NCI-H748 treated with DMSO at 0.1 percent for 48 hours (cell line): ENCODE results near the gene VPS13C.

ENCODE experiments used
- DNase-seq: peaks from one replicate; lab custom pipeline; 2025; lab: John Stamatoyannopoulos, UW

VPS13C gene

DNA sequence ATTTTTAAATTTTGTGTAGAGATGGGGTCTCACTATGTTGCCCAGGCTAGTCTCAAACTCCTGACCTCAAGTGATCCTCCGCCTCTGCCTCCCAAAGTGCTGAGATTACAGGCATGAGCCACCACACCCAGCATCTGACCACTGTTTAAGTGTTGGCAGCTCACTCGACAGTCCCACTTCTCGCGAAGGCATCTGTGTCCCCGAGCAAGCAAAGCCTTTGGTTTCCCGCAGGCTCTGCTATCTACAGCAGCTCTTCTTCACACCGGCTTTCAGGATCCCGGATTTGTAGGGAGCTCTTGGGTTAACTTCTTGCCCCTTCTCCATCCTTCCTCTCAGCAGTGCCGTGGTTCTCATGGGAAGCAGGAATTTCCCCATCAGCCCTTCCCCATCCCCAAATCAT, 240.9 kb downstream of the VPS13C start:
- no peak for DNase-seq

DNA sequence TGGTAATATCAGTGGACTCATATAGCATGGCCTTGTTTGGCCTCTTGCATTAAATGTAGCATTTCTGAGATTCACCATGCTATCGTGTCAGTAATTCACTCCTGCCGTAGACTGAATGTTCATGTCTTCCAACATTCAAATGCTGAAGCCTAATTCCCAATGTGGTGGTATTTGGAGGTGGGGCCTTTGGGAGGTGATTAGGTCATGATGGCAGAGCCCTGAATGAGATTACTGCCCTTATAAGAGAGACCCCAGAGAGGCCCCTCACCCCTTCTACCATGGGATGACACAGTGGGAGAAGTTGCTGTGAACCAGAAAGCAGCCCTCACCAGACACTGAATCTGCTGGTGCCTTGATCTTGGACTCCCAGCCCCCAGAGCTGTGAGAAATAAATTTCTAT, 241.4 kb downstream of the VPS13C start:
- DNase-seq: no peak

DNA sequence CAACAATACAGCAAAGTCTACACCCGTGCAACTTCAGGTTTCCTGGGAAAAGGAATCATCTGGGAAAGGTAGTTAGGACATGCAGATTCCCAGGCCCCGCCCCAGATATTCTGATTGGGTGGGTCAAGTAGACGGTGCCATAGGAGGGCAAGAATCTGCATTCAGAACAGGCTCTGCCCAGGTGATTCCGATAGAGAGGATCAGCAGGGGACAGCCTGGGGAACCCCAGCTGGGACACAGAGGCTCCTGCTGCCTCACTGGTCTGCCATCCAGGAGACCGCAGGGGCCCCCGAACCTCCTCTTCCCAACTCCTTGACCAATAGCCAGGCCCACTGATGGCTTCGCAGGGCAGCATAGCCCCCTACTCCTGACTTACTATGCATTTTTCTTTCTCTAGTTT, 243.4 kb downstream of the VPS13C start:
- DNase-seq: no peak

DNA sequence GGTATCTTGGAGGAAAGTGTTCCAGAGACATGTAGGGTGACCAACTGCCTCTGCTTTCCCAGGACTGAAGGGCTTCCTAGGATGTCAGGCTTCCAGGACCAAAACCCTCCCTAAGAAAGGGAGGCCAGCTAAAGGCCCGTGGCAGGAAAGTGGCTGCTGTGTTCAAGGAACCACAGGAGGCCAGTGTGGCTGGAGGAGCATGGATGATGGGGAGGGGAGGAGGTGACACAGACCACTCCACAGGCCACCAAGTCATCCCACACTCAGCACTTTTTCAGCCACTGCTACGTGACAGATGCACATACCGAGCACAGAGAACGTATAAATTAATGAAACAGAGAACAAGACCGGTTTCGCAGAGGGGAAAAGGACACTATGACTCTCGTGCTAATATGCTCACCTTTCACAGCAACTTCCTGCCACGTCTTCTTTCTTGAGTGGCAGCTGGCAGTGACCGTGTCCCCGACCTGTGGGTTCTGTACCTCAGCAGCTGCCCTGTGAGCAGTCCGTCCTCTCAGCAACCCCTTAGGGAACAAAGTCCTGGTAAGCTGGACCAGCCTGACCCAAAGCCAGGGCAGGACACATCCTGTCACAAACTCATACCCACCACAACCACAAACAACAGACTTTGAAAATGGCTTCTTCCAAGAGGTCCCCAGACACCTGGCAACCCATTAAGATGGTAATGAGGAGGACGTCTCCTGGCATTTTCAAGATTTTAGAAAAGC, 244.7 kb downstream of the VPS13C start:
- DNase-seq: no peak

DNA sequence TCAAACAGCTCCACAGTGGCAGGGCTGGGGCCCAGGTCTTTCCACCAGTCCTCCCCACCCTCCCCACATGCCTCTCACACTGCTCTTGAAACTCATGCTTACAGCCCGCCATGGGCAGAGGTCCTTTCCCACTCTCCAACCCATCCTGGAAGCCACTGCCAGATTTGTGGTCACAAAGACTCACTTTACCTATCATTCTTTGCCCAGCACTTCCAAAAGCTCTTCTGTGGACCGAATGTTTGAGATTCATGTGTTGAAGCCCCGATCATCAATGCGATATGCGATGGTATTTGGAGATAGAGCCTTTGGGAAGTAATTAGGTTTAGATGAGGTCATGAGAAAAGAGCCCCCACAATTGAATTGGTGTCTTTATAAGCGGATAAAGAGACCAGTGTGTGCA, 247.8 kb downstream of the VPS13C start:
- no peak for DNase-seq

DNA sequence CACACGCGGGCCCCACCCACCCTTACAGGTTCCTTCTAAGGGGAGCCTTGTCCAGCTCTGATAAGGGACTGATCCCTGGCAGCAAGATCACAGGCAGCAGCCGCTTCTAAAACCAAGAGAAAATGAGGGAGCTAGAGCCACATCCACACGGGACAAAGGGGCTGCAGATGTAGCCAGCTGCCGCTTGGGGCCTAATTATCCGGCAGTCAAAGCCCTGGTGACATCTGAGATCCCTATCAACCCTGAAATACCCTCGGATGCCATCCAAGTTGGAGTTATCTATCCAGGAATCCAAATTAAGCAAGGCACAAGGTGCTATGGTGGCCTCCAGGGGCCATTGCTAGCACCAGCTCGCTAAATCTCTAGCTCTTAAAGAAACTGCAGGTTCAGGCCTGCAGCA, 248.3 kb downstream of the VPS13C start:
- DNase-seq: no peak

DNA sequence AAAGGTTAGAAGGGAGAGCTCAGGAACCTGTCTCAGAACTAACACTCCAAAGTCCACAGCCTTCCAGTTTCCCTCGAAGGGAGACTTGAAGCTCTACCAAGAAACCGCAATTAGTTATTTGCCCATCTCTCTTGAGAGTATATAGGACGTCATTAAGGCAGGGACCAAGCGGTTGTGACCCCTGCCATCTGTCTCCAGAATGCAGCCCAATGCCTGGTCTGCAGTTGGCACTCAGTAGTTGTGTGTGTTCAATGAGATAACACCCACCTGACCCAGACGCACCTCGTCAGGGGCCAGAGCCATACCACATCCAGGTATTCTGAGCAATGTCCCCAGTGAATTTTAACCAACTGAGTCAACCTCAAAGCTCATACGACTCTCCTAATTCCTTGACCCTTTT, 251.0 kb downstream of the VPS13C start:
- DNase-seq: no peak

- DNase-seq: no peak
Measured at GRCh38 chr15:61807281-61807929, 252.8 kb downstream of the VPS13C start.
